HepG2 (cell line): ENCODE data around the gene CYYR1. TPM values are rescaled to one million over a fixed set of nuclear protein-coding genes. Genes with fewer than 3 reads are reported as not detected.

ENCODE experiments used
- ATAC-seq: fragments of 200-7000 bp; cut with Tn5 transposase; 3 replicates; pipeline ENCODE4 v1.9.1; 2020; ENCODE audit warnings: mild to moderate bottlenecking, moderate library complexity
- BruUV-seq: library from RNA; stranded (reverse); fragments of 400-500 nt; replicated peaks from 2 replicates; lab custom pipeline; 2021; lab: Mats Ljungman, UMichigan
- CTCF ChIA-PET: fragments of 300-600 bp; formaldehyde crosslinking; extraction: SDS; loops from one replicate; lab custom pipeline; 2021; ENCODE audit warnings: low total read pairs, inconsistent platforms, low intra/inter-chr PET ratio; lab: Yijun Ruan, JAX
- POLR2A ChIA-PET: fragments of 350-600 bp; sonication (Branson Sonifier 250); formaldehyde crosslinking; loops from one replicate; lab custom pipeline; 2020; ENCODE audit warnings: antibody characterized with exemption, inconsistent platforms; lab: Yijun Ruan, JAX
- DNase-seq: peaks from one replicate; pipeline ENCODE4 v3.0.0-alpha.2; 2015; ENCODE audit warnings: low spot score
- FAIRE-seq: peaks from 3 replicates; lab custom pipeline; 2011; peaks lifted over from hg19 to GRCh38; lab: Jason Lieb, UNC
- H2AFZ ChIP-seq: one replicate; pipeline ENCODE4 v1.6.1; 2011; ENCODE audit warnings: low read length, inconsistent platforms
- H3K27ac ChIP-seq: fragments of 300-600 bp; 3 replicates; pipeline ENCODE4 v1.8.0; 2011; ENCODE audit warnings: mixed run types, mild to moderate bottlenecking, mixed read lengths, low read length, inconsistent platforms; ENCODE audit not compliant: insufficient read depth; ENCODE audit errors: extremely low read length
- H3K27me3 ChIP-seq, 2 experiments: fragments of 200-600 bp in 1 of 2; 2 replicates in 1 of 2; 3 replicates in 1 of 2; pipeline versions ENCODE4 v1.6.0 to v1.8.0; 2011; ENCODE audit warnings: low read length in 2 of 2, mild to moderate bottlenecking in 2 of 2, moderate library complexity in 2 of 2, inconsistent platforms in 1 of 2; ENCODE audit not compliant: insufficient read depth in 2 of 2, control insufficient read depth in 1 of 2
- H3K36me3 ChIP-seq, 2 experiments: fragments of 200-600 bp in 1 of 2; replicated peaks in 1 of 2; 2 replicates in 1 of 2; 3 replicates in 1 of 2; pipeline versions ENCODE4 v1.5.1 to v1.8.0; 2011; ENCODE audit warnings: low read length in 2 of 2, inconsistent platforms in 1 of 2; ENCODE audit not compliant: insufficient read depth in 2 of 2, control insufficient read depth in 1 of 2
- H3K4me1 ChIP-seq: 2 replicates; pipeline ENCODE4 v1.5.1; 2012; ENCODE audit warnings: low read length, inconsistent platforms; ENCODE audit not compliant: insufficient read depth
- H3K4me2 ChIP-seq: 2 replicates; pipeline ENCODE4 v1.6.0; 2011; ENCODE audit warnings: low read depth, low read length, inconsistent platforms
- H3K4me3 ChIP-seq, 3 experiments: fragments of 200-600 bp in 1 of 3; sonication (generic), shearing (Covaris generic) in 1 of 3; replicated peaks in 1 of 3; 2 replicates each; pipeline ENCODE4 v1.5.1; 2011 to 2016; ENCODE audit warnings: low read length in 3 of 3, inconsistent platforms in 2 of 3, low read depth in 2 of 3, mild to moderate bottlenecking in 2 of 3, control low read depth in 1 of 3, mixed read lengths in 1 of 3; ENCODE audit not compliant: insufficient read depth in 1 of 3
- H3K79me2 ChIP-seq: one replicate; pipeline ENCODE4 v1.6.1; 2011; ENCODE audit warnings: low read length, inconsistent platforms; ENCODE audit not compliant: insufficient read depth
- H3K9ac ChIP-seq: 2 replicates; pipeline ENCODE4 v1.6.0; 2011; ENCODE audit warnings: mild to moderate bottlenecking, low read depth, low read length, inconsistent platforms; ENCODE audit not compliant: insufficient read depth
- H3K9me3 ChIP-seq: 2 replicates; pipeline ENCODE4 v1.5.1; 2012; ENCODE audit warnings: mild to moderate bottlenecking, low read length
- H4K20me1 ChIP-seq: 2 replicates; pipeline ENCODE4 v1.6.0; 2011; ENCODE audit warnings: inconsistent platforms, mild to moderate bottlenecking, low read length, moderate library complexity; ENCODE audit not compliant: insufficient read depth
- DNMT1 ChIP-seq: sonication (generic); formaldehyde crosslinking; IDR thresholded peaks from 2 replicates; pipeline ENCODE4 v1.5.1; 2020; ENCODE audit warnings: mild to moderate bottlenecking, missing genetic modification reagents
- ESRRA ChIP-seq: sonication (generic); formaldehyde crosslinking; IDR thresholded peaks from 2 replicates; pipeline ENCODE4 v1.5.1; 2020; ENCODE audit warnings: mild to moderate bottlenecking, low read depth, missing genetic modification reagents
- GABPA ChIP-seq, 2 experiments: IDR thresholded peaks; 2 replicates each; pipeline ENCODE4 v1.6.1; 2011 to 2016; ENCODE audit warnings: low read depth in 2 of 2, low read length in 1 of 2, missing biosample characterization in 1 of 2, missing genetic modification characterization in 1 of 2
- GATAD2A ChIP-seq: IDR thresholded peaks from 2 replicates; pipeline ENCODE4 v1.6.1; 2016
- IRF1 ChIP-seq: sonication (generic); formaldehyde crosslinking; IDR thresholded peaks from 2 replicates; pipeline ENCODE4 v1.4.0; 2020; ENCODE audit warnings: low read depth, mild to moderate bottlenecking, missing genetic modification reagents
- ISX ChIP-seq: sonication (generic); formaldehyde crosslinking; conservative IDR thresholded peaks from 2 replicates; pipeline ENCODE4 v1.5.0; 2020; ENCODE audit warnings: missing genetic modification reagents
- MBNL3 ChIP-seq: fragments of 250-450 bp; sonication (Bioruptor Pico); conservative IDR thresholded peaks from 2 replicates; pipeline ENCODE4 v1.8.0; 2022; ENCODE audit warnings: mild to moderate bottlenecking, inconsistent platforms
- MEIS1 ChIP-seq: sonication (generic); formaldehyde crosslinking; IDR thresholded peaks from 2 replicates; pipeline ENCODE4 v1.9.0; 2021; ENCODE audit warnings: mild to moderate bottlenecking, missing genetic modification reagents, moderate library complexity, borderline replicate concordance
- PHF5A ChIP-seq: IDR thresholded peaks from one replicate; pipeline ENCODE4 v1.6.1; 2018; ENCODE audit warnings: low read depth, missing genetic modification reagents; ENCODE audit not compliant: unreplicated experiment
- REL ChIP-seq: sonication (generic); formaldehyde crosslinking; conservative IDR thresholded peaks from 2 replicates; pipeline ENCODE4 v1.8.0; 2022; ENCODE audit warnings: mild to moderate bottlenecking, missing genetic modification reagents, moderate library complexity
- RERE ChIP-seq: IDR thresholded peaks from 2 replicates; pipeline ENCODE4 v1.6.1; 2016; ENCODE audit warnings: low read depth, missing genetic modification reagents, missing compliant biosample characterization
- U2AF2 ChIP-seq: fragments of 200-400 bp; formaldehyde crosslinking; IDR thresholded peaks from 2 replicates; pipeline ENCODE4 v1.6.1; 2017; ENCODE audit warnings: low read depth, mild to moderate bottlenecking, low read length
- ZBTB14 ChIP-seq: sonication (generic); formaldehyde crosslinking; IDR thresholded peaks from 2 replicates; pipeline ENCODE4 v1.4.0; 2020; ENCODE audit warnings: missing genetic modification reagents
- ZFP82 ChIP-seq: sonication (generic); formaldehyde crosslinking; IDR thresholded peaks from 2 replicates; pipeline ENCODE4 v1.5.1; 2020; ENCODE audit warnings: mild to moderate bottlenecking, missing genetic modification reagents, borderline replicate concordance
- ZNF317 ChIP-seq: sonication (generic); formaldehyde crosslinking; IDR thresholded peaks from 2 replicates; pipeline ENCODE4 v1.5.0; 2020; ENCODE audit warnings: mild to moderate bottlenecking, missing genetic modification reagents
- ZNF670 ChIP-seq: sonication (generic); formaldehyde crosslinking; IDR thresholded peaks from 2 replicates; pipeline ENCODE4 v1.8.0; 2022; ENCODE audit warnings: mild to moderate bottlenecking, missing genetic modification reagents, borderline replicate concordance
- ZNF678 ChIP-seq: sonication (generic); formaldehyde crosslinking; IDR thresholded peaks from 2 replicates; pipeline ENCODE4 v1.4.0; 2020; ENCODE audit warnings: mild to moderate bottlenecking, missing genetic modification reagents
- WGBS: methylation state at CpG from one replicate; pipeline ENCODE4 v1.1.6; 2017; ENCODE audit warnings: low lambda C conversion rate; 5-methylcytosine and 5-hydroxymethylcytosine counted together
- in situ Hi-C: cut with HindIII; loops from 2 replicates; pipeline ENCODE4 v1.10.0; 2017; ENCODE audit warnings: low pct_unique_long_range_greater_than_20kb; ENCODE audit not compliant: extremely low pct_ligation_motif_present
- intact Hi-C: fragments of 100-400 bp; cut with micrococcal nuclease; formaldehyde crosslinking; loops from one replicate; pipeline ENCODE4 v1.10.0; 2022; ENCODE audit not compliant: unreplicated experiment
- polyA plus RNA-seq, 8 experiments: library from polyadenylated mRNA; depleted of rRNA in 3 of 8; stranded (reverse) in 7 of 8; unstranded in 1 of 8; fragments of >200 nt; fragmentation: Illumina TruSeq in 4 of 8; extraction: Trizol in 4 of 8; gene quantifications; 2 replicates each; pipeline versions ENCODE4 v1.2.1 to v1.2.3, GENCODE V29; 2011 to 2016; ENCODE audit warnings: low read depth in 4 of 8, missing spikeins in 1 of 8, mixed read lengths in 1 of 8; ENCODE audit not compliant: insufficient read depth in 1 of 8
- total RNA-seq, 5 experiments: library from RNA; depleted of rRNA; stranded (reverse); fragments of >200 nt; fragmentation: Illumina TruSeq; extraction: Trizol; gene quantifications; 2 replicates each; pipeline ENCODE4 v1.2.3, GENCODE V29; 2016; ENCODE audit warnings: low read depth in 1 of 5

Gene CYYR1
- total and polyA plus RNA-seq, 2 of the 13 experiments (the other 11 are each of a cell fraction or from before 2014, with no cell fraction given) = not detected

- H3K4me2 ChIP-seq = no peak overlapping the region
- POLR2A ChIA-PET = no interaction called here
- no peaks in the 10 kb centered on the region for H4K20me1 ChIP-seq
- FAIRE-seq = no peak
- no peaks in the 10 kb centered on the region for H3K27me3 ChIP-seq
- H3K4me3 ChIP-seq = no peak overlapping the region
- in situ Hi-C loops (no loop called here), intact Hi-C loops (no loop called here)
- no peaks in the 10 kb centered on the region for H3K79me2 ChIP-seq
- no peak for DNase-seq
- no peak overlapping the region for H2AFZ ChIP-seq
- no peak overlapping the region for H3K27ac ChIP-seq
- no TSS peak for BruUV-seq
- no peaks in the 10 kb centered on the region for H3K36me3 ChIP-seq
- TF ChIP-seq ZNF317 (no peak), U2AF2 (no peak), PHF5A (CRISPR knock-in tag) (no peak), REL (no peak), ZNF678 (CRISPR knock-in tag) (no peak), IRF1 (CRISPR knock-in tag) (no peak), GABPA (IDR thresholded peaks at IDR 0.05; ENCODE audit: low read depth, low read length) (no peak), GABPA (CRISPR knock-in tag; IDR thresholded peaks at IDR 0.05; ENCODE audit: low read depth) (no peak), DNMT1 (CRISPR knock-in tag) (no peak), ZFP82 (no peak), RERE (CRISPR knock-in tag) (no peak), ISX (CRISPR knock-in tag) (no peak), MEIS1 (no peak), ESRRA (no peak), GATAD2A (CRISPR knock-in tag) (no peak), ZBTB14 (CRISPR knock-in tag) (no peak), MBNL3 (no peak), ZNF670 (no peak)
- H3K9ac ChIP-seq = no peak overlapping the region
- H3K4me1 ChIP-seq = no peaks in the 10 kb centered on the region
- ATAC-seq = no peak
- WGBS = 4% methylated on average over 3 of the region's 3 CpGs
- CTCF ChIA-PET = no interaction called here
- H3K9me3 ChIP-seq = peaks cover 85% of the 10 kb centered on the region
Measured at GRCh38 chr21:26597031-26597430, 23.9 kb upstream of the CYYR1 start.
